Stimulated activated naive CD8-positive, alpha-beta T cell treated with anti-CD3 and anti-CD28 coated beads, Interleukin-15, amount 100 ng/mL, for 72 hours (primary cell): ENCODE results near the gene RAB11FIP4.

Experiments
- ATAC-seq: fragments of 150-1000 bp; cut with Tn5 transposase; 2 replicates; pipeline ENCODE4 v1.10.0; 2021; ENCODE audit warnings: mild to moderate bottlenecking, moderate library complexity
- DNase-seq, 2 donors: peaks; one replicate each; pipeline ENCODE4 v3.0.0; 2021 to 2022
- H3K27ac Mint-ChIP-seq, 2 donors: one replicate each; pipeline ENCODE4 v1.8.0; 2022; ENCODE audit warnings: mild to moderate bottlenecking in 2 of 2, mixed read lengths in 2 of 2, moderate library complexity in 2 of 2
- H3K27me3 Mint-ChIP-seq: one replicate; pipeline ENCODE4 v1.8.0; 2022; ENCODE audit warnings: mixed read lengths
- H3K4me1 Mint-ChIP-seq: one replicate; pipeline ENCODE4 v1.8.0; 2022; ENCODE audit warnings: mild to moderate bottlenecking, mixed read lengths
- H3K4me3 Mint-ChIP-seq, 2 donors: one replicate each; pipeline ENCODE4 v1.8.0; 2022; ENCODE audit warnings: mild to moderate bottlenecking in 2 of 2, mixed read lengths in 2 of 2, moderate library complexity in 1 of 2
- H3K9me3 Mint-ChIP-seq, 2 donors: one replicate each; pipeline ENCODE4 v1.8.0; 2022; ENCODE audit warnings: mixed read lengths in 2 of 2

RAB11FIP4 gene

GRCh38 chr17:31517524-31517923 is 126.0 kb downstream of the RAB11FIP4 start:
- Mint-ChIP-seq H3K4me1 (peaks cover 46% of the 10 kb centered on the region), H3K27ac (peak overlapping the region in 1 of 2 donors; percentile 76), H3K4me3 (no peak overlapping the region), H3K9me3 (no peaks in the 10 kb centered on the region), H3K27me3 (no peaks in the 10 kb centered on the region)
- ATAC-seq: no peak
- DNase-seq: no peak

- no peak overlapping the region for H3K4me3 Mint-ChIP-seq
- no peak for DNase-seq
- no peak overlapping the region for H3K27ac Mint-ChIP-seq
- no peaks in the 10 kb centered on the region for H3K9me3 Mint-ChIP-seq
- peaks cover 40% of the 10 kb centered on the region for H3K4me1 Mint-ChIP-seq
- H3K27me3 Mint-ChIP-seq: no peaks in the 10 kb centered on the region
- no peak for ATAC-seq
Observed at GRCh38 chr17:31518478-31518877, 127.0 kb downstream of the RAB11FIP4 start.

GRCh38 chr17:31521632-31522283 is 130.3 kb downstream of the RAB11FIP4 start:
- Mint-ChIP-seq H3K27ac (peak overlapping the region in 1 of 2 donors; percentile 83), H3K27me3 (no peaks in the 10 kb centered on the region), H3K4me1 (peaks cover 7% of the 10 kb centered on the region), H3K4me3 (no peak overlapping the region), H3K9me3 (no peaks in the 10 kb centered on the region)
- DNase-seq (no peak), ATAC-seq (no peak)

- DNase-seq (no peak), ATAC-seq (no peak)
- peaks cover 4% of the 10 kb centered on the region for H3K4me1 Mint-ChIP-seq
- H3K4me3 Mint-ChIP-seq: no peak overlapping the region
- no peaks in the 10 kb centered on the region for H3K27me3 Mint-ChIP-seq
- H3K9me3 Mint-ChIP-seq: no peaks in the 10 kb centered on the region
- peak overlapping the region in 1 of 2 donors; percentile 59 for H3K27ac Mint-ChIP-seq
Observed at GRCh38 chr17:31522284-31522931, 130.9 kb downstream of the RAB11FIP4 start.

GRCh38 chr17:31522987-31523495 is 131.6 kb downstream of the RAB11FIP4 start:
- no peaks in the 10 kb centered on the region for H3K27me3 Mint-ChIP-seq
- DNase-seq (no peak), ATAC-seq (no peak)
- H3K4me3 Mint-ChIP-seq: no peak overlapping the region
- no peak overlapping the region for H3K27ac Mint-ChIP-seq
- H3K9me3 Mint-ChIP-seq: no peaks in the 10 kb centered on the region
- H3K4me1 Mint-ChIP-seq: no peaks in the 10 kb centered on the region

GRCh38 chr17:31523862-31524730 is 132.6 kb downstream of the RAB11FIP4 start:
- no peak for ATAC-seq
- Mint-ChIP-seq H3K4me3 (no peak overlapping the region), H3K27ac (no peak overlapping the region), H3K9me3 (no peaks in the 10 kb centered on the region), H3K27me3 (no peaks in the 10 kb centered on the region), H3K4me1 (no peaks in the 10 kb centered on the region)
- DNase-seq: no peak

GRCh38 chr17:31524926-31525800 is 133.7 kb downstream of the RAB11FIP4 start:
- H3K4me1 Mint-ChIP-seq: no peaks in the 10 kb centered on the region
- peak; percentile 73 to 76 for DNase-seq
- no peaks in the 10 kb centered on the region for H3K9me3 Mint-ChIP-seq
- no peak overlapping the region for H3K4me3 Mint-ChIP-seq
- H3K27me3 Mint-ChIP-seq: no peaks in the 10 kb centered on the region
- H3K27ac Mint-ChIP-seq: no peak overlapping the region
- ATAC-seq: peak; percentile 78

- H3K9me3 Mint-ChIP-seq: no peaks in the 10 kb centered on the region
- no peak for ATAC-seq
Observed at GRCh38 chr17:31525801-31526549, 134.5 kb downstream of the RAB11FIP4 start.

GRCh38 chr17:31527606-31528005 is 136.1 kb downstream of the RAB11FIP4 start:
- H3K4me1 Mint-ChIP-seq: peaks cover 1% of the 10 kb centered on the region
- no peaks in the 10 kb centered on the region for H3K27me3 Mint-ChIP-seq
- no peak overlapping the region for H3K4me3 Mint-ChIP-seq
- no peak for ATAC-seq
- no peak overlapping the region for H3K27ac Mint-ChIP-seq
- no peaks in the 10 kb centered on the region for H3K9me3 Mint-ChIP-seq
- no peak for DNase-seq

More at GRCh38 chr17:31525801-31526549, 134.5 kb downstream of the RAB11FIP4 start:
- no peaks in the 10 kb centered on the region for H3K27me3 Mint-ChIP-seq
- H3K27ac Mint-ChIP-seq: no peak overlapping the region
- no peak for DNase-seq
- H3K4me1 Mint-ChIP-seq: no peaks in the 10 kb centered on the region
- no peak overlapping the region for H3K4me3 Mint-ChIP-seq

- Mint-ChIP-seq H3K4me1 (peaks cover 9% of the 10 kb centered on the region), H3K9me3 (no peaks in the 10 kb centered on the region), H3K4me3 (no peak overlapping the region), H3K27me3 (no peaks in the 10 kb centered on the region), H3K27ac (peak overlapping the region in 1 of 2 donors; percentile 48)
- DNase-seq (no peak), ATAC-seq (no peak)
Observed at GRCh38 chr17:31528291-31528874, 136.9 kb downstream of the RAB11FIP4 start.

GRCh38 chr17:31529841-31530251 is 138.4 kb downstream of the RAB11FIP4 start:
- H3K9me3 Mint-ChIP-seq: no peaks in the 10 kb centered on the region
- no peaks in the 10 kb centered on the region for H3K27me3 Mint-ChIP-seq
- H3K4me1 Mint-ChIP-seq: peaks cover 21% of the 10 kb centered on the region
- ATAC-seq: no peak
- no peak for DNase-seq
- no peak overlapping the region for H3K4me3 Mint-ChIP-seq
- no peak overlapping the region for H3K27ac Mint-ChIP-seq

- ATAC-seq (no peak), DNase-seq (no peak)
- H3K4me1 Mint-ChIP-seq: peaks cover 27% of the 10 kb centered on the region
- no peaks in the 10 kb centered on the region for H3K9me3 Mint-ChIP-seq
- no peak overlapping the region for H3K4me3 Mint-ChIP-seq
- no peak overlapping the region for H3K27ac Mint-ChIP-seq
- H3K27me3 Mint-ChIP-seq: no peaks in the 10 kb centered on the region
Observed at GRCh38 chr17:31530391-31530985, 139.0 kb downstream of the RAB11FIP4 start.

- no peak for DNase-seq
Observed at GRCh38 chr17:31531336-31531980, 140.0 kb downstream of the RAB11FIP4 start.

More at GRCh38 chr17:31531336-31531980, 140.0 kb downstream of the RAB11FIP4 start:
- Mint-ChIP-seq H3K4me1 (peaks cover 33% of the 10 kb centered on the region), H3K27ac (no peak overlapping the region), H3K9me3 (no peaks in the 10 kb centered on the region), H3K27me3 (no peaks in the 10 kb centered on the region), H3K4me3 (no peak overlapping the region)
- ATAC-seq: no peak
